HG03565 (cell line): ENCODE results near the gene KCND3.

ENCODE experiments used
- ATAC-seq: cut with Tn5 transposase; IDR thresholded peaks from one replicate; pipeline ENCODE4 v1.9.1; 2021; ENCODE audit warnings: mild to moderate bottlenecking, moderate library complexity; ENCODE audit not compliant: unreplicated experiment

KCND3 gene

GRCh38 chr1:111989531-111990025, at the start of gene KCND3:
TSS of gene KCND3 (minus strand) at chr1:111989668.
- ATAC-seq, result no peak

- no peak for ATAC-seq
Observed at GRCh38 chr1:112034277-112034676, 44.8 kb upstream of the KCND3 start.

- ATAC-seq, result no peak
Observed at GRCh38 chr1:112033439-112034120, 44.1 kb upstream of the KCND3 start.

GRCh38 chr1:112030157-112030556, 40.7 kb upstream of the KCND3 start:
- ATAC-seq, result no peak

GRCh38 chr1:112027696-112028095, 38.2 kb upstream of the KCND3 start:
- ATAC-seq, result no peak

GRCh38 chr1:112026501-112026900, 37.0 kb upstream of the KCND3 start:
- no peak for ATAC-seq

- no peak for ATAC-seq
Observed at GRCh38 chr1:112026016-112026415, 36.5 kb upstream of the KCND3 start.

GRCh38 chr1:112021263-112021662, 31.8 kb upstream of the KCND3 start:
- no peak for ATAC-seq

- ATAC-seq, result no peak
Observed at GRCh38 chr1:112017183-112017582, 27.7 kb upstream of the KCND3 start.

- ATAC-seq, result no peak
Observed at GRCh38 chr1:112012823-112013222, 23.4 kb upstream of the KCND3 start.

GRCh38 chr1:112011202-112011601, 21.7 kb upstream of the KCND3 start:
- ATAC-seq, result no peak

GRCh38 chr1:112007169-112007568, 17.7 kb upstream of the KCND3 start:
- no peak for ATAC-seq

GRCh38 chr1:112006416-112007025, 17.1 kb upstream of the KCND3 start:
- ATAC-seq, result no peak

- no peak for ATAC-seq
Observed at GRCh38 chr1:112004076-112004475, 14.6 kb upstream of the KCND3 start.

GRCh38 chr1:112002514-112002913, 13.0 kb upstream of the KCND3 start:
- ATAC-seq, result no peak

GRCh38 chr1:112001436-112001835, 12.0 kb upstream of the KCND3 start:
- ATAC-seq, result no peak

- ATAC-seq, result no peak
Observed at GRCh38 chr1:112000048-112000447, 10.6 kb upstream of the KCND3 start.

- no peak for ATAC-seq
Observed at GRCh38 chr1:111998332-111998731, 8.9 kb upstream of the KCND3 start.

- no peak for ATAC-seq
Observed at GRCh38 chr1:111992476-111992875, 3.0 kb upstream of the KCND3 start.

GRCh38 chr1:111990878-111991718, 1.6 kb upstream of the KCND3 start:
- no peak for ATAC-seq

- ATAC-seq, result no peak
Observed at GRCh38 chr1:111990026-111990877, 784 bp upstream of the KCND3 start.
